ENCODE measurements around the gene ARFIP1. TPM values are rescaled to one million over a fixed set of nuclear protein-coding genes. Genes with fewer than 3 reads are reported as not detected.

ARFIP1 gene
- total RNA-seq, 4 donors from 2014 or later, result 24.3 to 38.3 (median 27.0) TPM

DNA sequence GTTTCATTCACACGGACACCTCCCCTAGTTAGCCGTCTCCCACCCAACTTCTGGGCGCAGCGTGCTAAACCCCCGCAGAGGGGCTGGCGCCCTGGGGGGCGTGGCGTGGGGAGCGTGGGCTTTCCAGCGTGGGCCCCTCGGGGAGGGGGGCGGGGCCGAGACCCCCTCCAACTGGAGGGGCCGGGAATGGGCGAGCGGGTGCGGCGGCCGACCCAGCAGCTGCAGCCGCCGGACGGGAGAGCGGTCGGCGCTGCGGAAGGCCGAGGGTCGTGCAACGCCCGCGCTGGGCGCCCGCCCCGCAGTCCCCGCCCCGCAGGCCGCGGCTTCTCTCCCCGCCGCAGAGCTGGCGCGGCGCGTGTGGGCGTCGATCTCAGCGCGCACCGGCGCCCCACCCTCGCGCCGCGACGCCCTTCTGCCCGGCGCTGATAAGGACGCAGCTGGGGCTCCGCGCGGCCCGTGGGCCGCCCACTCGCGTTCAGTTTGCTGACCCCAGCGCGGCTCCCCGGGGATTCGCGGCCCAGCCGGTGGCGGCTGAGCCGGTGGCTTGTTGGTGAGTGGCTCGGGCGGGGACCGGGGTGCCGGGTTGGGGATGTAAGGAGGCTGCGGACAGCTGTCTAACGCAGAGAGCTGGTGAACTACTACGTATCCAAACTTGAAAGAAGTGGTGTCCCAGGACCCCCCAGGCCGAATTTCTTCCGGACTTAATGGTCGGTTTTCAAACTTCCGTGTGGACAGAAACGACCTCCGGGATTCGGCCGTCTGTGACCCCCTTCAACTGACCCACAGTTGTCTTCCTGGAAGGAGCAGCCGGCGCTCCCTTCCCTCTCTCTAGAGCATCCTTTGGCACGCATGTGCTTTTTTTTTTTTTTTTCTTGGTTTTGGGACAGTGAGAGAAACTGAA, 157.8 kb downstream of the ARFIP1 start:
- WGBS, result under 1% methylated on average over 32 of the region's 91 CpGs
- H3K27ac ChIP-seq, result peak overlapping the region; percentile 74

DNA sequence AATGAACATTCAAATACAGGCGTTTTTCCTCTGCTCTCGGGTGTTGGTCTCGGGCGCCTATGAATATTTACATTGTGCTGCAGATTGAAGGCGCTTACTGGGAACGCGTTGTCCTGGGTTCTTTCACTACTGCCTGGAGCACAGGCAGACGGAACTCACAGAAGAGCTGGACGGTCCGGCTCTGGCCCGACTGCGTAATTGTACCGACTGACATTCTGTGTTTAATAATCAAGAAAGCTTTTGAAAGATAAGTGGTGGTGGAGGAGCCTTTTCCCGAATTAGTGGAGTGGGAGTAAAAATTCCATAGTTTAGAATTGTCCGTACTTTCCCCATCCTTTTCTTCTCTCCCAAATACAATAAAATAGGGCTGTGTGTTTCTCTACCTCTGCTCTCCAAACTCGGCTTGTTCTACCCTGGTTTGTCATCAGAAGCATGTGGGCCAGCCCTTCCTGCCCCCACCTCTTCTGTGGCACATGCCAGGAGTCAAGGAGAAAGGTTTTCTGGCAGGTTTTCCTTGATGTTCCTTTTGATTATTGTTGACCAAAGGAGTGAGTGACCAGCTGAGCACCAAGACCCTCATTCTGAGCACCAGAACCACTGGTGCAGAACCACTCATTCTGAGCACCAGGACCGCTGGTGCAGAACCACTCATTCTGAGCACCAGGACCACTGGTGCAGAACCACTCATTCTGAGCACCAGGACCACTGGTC, 158.6 kb downstream of the ARFIP1 start:
- TF ChIP-seq EP300 (IDR thresholded peaks at IDR 0.05), result no peak
- no peak for TF ChIP-seq POLR2AphosphoS5 (IDR thresholded peaks at IDR 0.05)
- TF ChIP-seq, protein P1, sequence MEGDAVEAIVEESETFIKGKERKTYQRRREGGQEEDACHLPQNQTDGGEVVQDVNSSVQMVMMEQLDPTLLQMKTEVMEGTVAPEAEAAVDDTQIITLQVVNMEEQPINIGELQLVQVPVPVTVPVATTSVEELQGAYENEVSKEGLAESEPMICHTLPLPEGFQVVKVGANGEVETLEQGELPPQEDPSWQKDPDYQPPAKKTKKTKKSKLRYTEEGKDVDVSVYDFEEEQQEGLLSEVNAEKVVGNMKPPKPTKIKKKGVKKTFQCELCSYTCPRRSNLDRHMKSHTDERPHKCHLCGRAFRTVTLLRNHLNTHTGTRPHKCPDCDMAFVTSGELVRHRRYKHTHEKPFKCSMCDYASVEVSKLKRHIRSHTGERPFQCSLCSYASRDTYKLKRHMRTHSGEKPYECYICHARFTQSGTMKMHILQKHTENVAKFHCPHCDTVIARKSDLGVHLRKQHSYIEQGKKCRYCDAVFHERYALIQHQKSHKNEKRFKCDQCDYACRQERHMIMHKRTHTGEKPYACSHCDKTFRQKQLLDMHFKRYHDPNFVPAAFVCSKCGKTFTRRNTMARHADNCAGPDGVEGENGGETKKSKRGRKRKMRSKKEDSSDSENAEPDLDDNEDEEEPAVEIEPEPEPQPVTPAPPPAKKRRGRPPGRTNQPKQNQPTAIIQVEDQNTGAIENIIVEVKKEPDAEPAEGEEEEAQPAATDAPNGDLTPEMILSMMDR (IDR thresholded peaks at IDR 0.05), result no peak
- peak overlapping the region; percentile 82 for H3K4me3 ChIP-seq
- peaks cover 39% of the 10 kb centered on the region for H3K4me1 ChIP-seq
- WGBS, result 11% methylated on average over 17 of the region's 17 CpGs
- H3K27me3 ChIP-seq, result peaks cover 10% of the 10 kb centered on the region
- H3K9me3 ChIP-seq, result no peaks in the 10 kb centered on the region
- no peak for DNase-seq (ENCODE audit: low spot score in 2 of 2)
- no peak overlapping the region for H3K27ac ChIP-seq
- H3K36me3 ChIP-seq, result peaks cover 1% of the 10 kb centered on the region

More for the DNA sequence above, 157.8 kb downstream of the ARFIP1 start:
- H3K27me3 ChIP-seq, result peaks cover 10% of the 10 kb centered on the region
- peaks cover 36% of the 10 kb centered on the region for H3K4me1 ChIP-seq
- no peaks in the 10 kb centered on the region for H3K9me3 ChIP-seq
- no peak for DNase-seq (ENCODE audit: low spot score in 2 of 2)
- peak overlapping the region; percentile 82 for H3K4me3 ChIP-seq
- no peak for TF ChIP-seq POLR2A (IDR thresholded peaks at IDR 0.05)
- TF ChIP-seq EP300 (IDR thresholded peaks at IDR 0.05), result no peak
- TF ChIP-seq POLR2AphosphoS5 (IDR thresholded peaks at IDR 0.05), result no peak
- TF ChIP-seq, protein P1 (IDR thresholded peaks at IDR 0.05), result no peak
- H3K36me3 ChIP-seq, result no peaks in the 10 kb centered on the region

- H3K4me3 ChIP-seq, result no peak overlapping the region
- H3K9me3 ChIP-seq, result no peaks in the 10 kb centered on the region
- no peak overlapping the region for H3K27ac ChIP-seq
- H3K4me1 ChIP-seq, result peaks cover 51% of the 10 kb centered on the region
- peaks cover 10% of the 10 kb centered on the region for H3K27me3 ChIP-seq
- peaks cover 4% of the 10 kb centered on the region for H3K36me3 ChIP-seq
- no peak for TF ChIP-seq POLR2AphosphoS5 (IDR thresholded peaks at IDR 0.05)
- TF ChIP-seq, protein P1 (IDR thresholded peaks at IDR 0.05), result no peak
- no peak for TF ChIP-seq EP300 (IDR thresholded peaks at IDR 0.05)
- no peak for TF ChIP-seq POLR2A (IDR thresholded peaks at IDR 0.05)
- DNase-seq (ENCODE audit: low spot score in 2 of 2), result no peak
- WGBS, result 92% methylated on average over 2 of the region's 2 CpGs
Observed at GRCh38 chr4:152939621-152940020, 159.9 kb downstream of the ARFIP1 start.

DNA sequence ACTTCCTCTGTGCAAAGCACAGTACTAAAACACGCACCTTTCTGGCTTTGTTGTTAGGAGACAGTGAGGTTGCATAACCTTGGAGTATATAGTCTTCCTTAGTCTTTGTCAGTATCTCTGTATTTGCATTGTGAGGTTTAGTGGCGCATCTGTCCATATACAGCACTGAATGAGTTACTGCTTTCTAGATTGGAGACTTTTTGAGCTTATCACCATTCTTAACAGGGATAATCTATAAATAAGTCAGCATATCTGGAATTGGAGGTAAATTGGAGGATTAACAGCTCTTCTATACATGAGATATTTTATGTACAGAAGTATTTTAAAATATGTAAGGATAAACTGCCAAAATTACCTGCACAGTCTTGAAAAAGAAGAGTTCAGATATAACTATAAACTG, 160.7 kb downstream of the ARFIP1 start:
- Histone ChIP-seq H3K9me3 (no peaks in the 10 kb centered on the region), H3K36me3 (peaks cover 4% of the 10 kb centered on the region), H3K4me1 (peaks cover 52% of the 10 kb centered on the region), H3K27ac (no peak overlapping the region), H3K4me3 (no peak overlapping the region), H3K27me3 (peaks cover 10% of the 10 kb centered on the region)
- DNase-seq (ENCODE audit: low spot score in 2 of 2), result no peak
- 67% methylated on average over 2 of the region's 2 CpGs for WGBS
- TF ChIP-seq EP300 (IDR thresholded peaks at IDR 0.05) (no peak), POLR2AphosphoS5 (IDR thresholded peaks at IDR 0.05) (no peak), POLR2A (IDR thresholded peaks at IDR 0.05) (no peak)
- TF ChIP-seq, protein P1 (IDR thresholded peaks at IDR 0.05), result no peak

DNA sequence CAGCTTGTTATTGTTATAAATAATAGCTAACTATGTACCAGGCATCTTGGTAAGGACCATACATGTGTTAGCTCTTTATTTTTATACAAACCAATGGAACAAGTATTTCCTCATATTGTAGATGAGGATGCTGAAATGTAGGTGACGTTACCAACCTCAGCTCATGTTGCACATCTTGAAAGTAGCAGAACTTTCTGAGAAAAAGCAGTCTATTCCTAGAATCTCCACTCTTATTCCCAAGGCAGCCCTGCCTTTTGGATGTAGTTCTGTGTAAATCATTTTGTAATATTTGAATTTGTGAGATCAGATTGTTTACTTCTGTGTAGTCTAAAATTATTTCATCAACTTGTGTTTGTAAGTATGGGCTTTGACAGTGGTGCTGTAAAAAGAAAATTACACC, 161.7 kb downstream of the ARFIP1 start:
- WGBS, result 76% methylated on average over 1 of the region's 1 CpG
- no peak for TF ChIP-seq POLR2A (IDR thresholded peaks at IDR 0.05)
- no peak for TF ChIP-seq EP300 (IDR thresholded peaks at IDR 0.05)
- TF ChIP-seq, protein P1 (IDR thresholded peaks at IDR 0.05), result no peak
- no peak for TF ChIP-seq POLR2AphosphoS5 (IDR thresholded peaks at IDR 0.05)
- Histone ChIP-seq H3K9me3 (no peaks in the 10 kb centered on the region), H3K4me1 (peaks cover 42% of the 10 kb centered on the region), H3K27me3 (peaks cover 5% of the 10 kb centered on the region), H3K4me3 (no peak overlapping the region), H3K36me3 (peaks cover 4% of the 10 kb centered on the region), H3K27ac (no peak overlapping the region)
- no peak for DNase-seq (ENCODE audit: low spot score in 2 of 2)
